Dedifferentiated amniotic fluid mesenchymal stem cell (primary cell): ENCODE measurements around the gene TUB.

Experiments used
- DNase-seq: peaks from one replicate; pipeline ENCODE4 v3.0.0-alpha.2; 2016; ENCODE audit errors: extremely low spot score

Gene TUB

GRCh38 chr11:8091721-8092120, 10.7 kb downstream of the TUB start:
- DNase-seq = no peak

GRCh38 chr11:8092587-8093424, 11.8 kb downstream of the TUB start:
- peak; percentile 72 for DNase-seq

GRCh38 chr11:8093931-8094575, 13.0 kb downstream of the TUB start:
- DNase-seq = no peak

GRCh38 chr11:8094656-8095055, 13.6 kb downstream of the TUB start:
- no peak for DNase-seq

- DNase-seq = no peak
These were observed 14.4 kb downstream of the TUB start for GRCh38 chr11:8095371-8095770.

- no peak for DNase-seq
These were observed 15.0 kb downstream of the TUB start for GRCh38 chr11:8095806-8096522.

DNA sequence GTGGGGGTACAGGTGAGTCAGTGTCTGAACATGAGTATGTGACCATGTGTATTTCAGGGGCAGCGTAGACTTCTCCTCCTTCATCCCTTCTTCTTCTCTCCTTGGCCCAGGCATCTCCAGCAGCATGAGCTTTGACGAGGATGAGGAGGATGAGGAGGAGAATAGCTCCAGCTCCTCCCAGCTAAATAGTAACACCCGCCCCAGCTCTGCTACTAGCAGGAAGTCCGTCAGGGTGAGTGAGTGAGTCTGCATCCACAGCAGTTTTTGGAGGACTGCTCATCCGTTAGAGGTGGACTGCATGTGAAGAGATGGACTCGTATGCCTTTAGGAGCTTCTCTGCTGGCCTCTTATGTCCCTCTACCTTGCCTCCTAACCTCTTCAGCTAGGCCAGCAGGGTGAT, 15.6 kb downstream of the TUB start:
- DNase-seq = no peak

DNA sequence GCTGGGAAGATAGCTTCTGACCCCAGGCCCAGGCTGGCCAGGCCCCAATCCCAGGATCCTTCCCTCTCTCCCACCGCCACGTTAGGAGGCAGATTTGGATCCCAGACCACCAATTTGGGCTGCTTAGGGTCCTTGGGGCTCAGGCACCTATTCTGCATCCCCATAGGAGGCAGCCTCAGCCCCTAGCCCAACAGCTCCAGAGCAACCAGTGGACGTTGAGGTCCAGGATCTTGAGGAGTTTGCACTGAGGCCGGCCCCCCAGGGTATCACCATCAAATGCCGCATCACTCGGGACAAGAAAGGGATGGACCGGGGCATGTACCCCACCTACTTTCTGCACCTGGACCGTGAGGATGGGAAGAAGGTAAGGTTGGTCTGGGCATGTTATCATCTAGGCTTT, 16.1 kb downstream of the TUB start:
- DNase-seq = no peak

- DNase-seq = no peak
These were observed 16.5 kb downstream of the TUB start for GRCh38 chr11:8097468-8097867.

DNA sequence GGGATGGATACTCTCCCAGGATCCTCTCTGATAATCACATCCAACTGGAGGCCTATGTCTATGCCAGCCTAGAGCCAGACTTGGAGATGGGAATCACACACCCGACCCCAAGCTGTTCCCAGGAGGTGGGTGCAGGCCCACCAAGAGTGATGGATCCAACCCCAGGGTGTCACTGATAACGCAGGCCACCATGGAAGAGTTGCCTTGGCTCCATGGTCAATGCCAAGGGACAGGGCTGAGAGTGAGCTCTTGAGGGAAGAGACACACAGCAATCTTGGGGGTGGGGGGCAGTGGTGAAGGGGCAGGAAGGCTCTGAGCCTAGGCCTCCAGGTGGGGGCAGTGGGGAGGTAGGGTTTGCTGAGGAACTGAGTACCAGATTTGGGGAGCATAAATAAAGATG, 16.9 kb downstream of the TUB start:
- no peak for DNase-seq

- no peak for DNase-seq
These were observed 17.4 kb downstream of the TUB start for GRCh38 chr11:8098361-8098760.

DNA sequence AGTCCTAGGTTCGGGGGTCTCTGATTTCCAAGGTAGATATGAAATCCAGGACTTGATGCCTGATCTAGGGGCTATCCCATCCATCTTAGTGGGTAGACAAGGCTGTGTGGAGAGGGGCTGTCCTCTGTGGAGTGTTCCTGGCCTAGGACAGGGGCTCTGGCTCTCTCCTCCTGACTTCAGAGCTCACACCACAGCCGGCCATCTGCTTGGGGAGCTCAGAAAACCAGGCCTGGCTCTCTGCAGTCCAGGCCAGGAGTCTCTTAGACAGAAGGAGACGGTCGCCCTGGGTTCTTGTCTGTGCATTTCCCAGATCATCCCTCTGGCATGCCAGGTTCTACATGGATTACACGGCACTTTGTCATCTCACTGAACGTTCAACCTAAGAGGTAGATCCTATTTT, 17.9 kb downstream of the TUB start:
- no peak for DNase-seq

GRCh38 chr11:8099291-8099899, 18.4 kb downstream of the TUB start:
- DNase-seq = peak; percentile 79

DNA sequence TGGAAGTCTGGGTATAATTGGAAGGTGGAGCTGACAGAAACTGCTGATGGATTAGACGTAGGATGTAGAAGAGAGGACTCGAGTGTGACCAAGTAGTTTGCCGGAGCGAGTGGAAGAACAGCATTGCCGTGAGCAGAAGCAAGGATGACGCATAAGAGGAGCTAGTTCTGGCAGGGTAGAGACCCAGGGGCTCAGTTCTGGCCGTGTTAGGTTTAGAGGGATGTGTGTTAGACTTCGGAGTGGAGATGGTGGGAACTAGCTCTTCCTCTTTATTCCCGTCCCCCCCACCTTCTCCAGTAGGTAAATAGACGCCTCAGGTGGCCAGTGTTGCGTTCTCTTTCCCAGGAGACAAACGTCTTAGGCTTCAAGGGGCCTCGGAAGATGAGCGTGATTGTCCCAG, 19.1 kb downstream of the TUB start:
- no peak for DNase-seq

DNA sequence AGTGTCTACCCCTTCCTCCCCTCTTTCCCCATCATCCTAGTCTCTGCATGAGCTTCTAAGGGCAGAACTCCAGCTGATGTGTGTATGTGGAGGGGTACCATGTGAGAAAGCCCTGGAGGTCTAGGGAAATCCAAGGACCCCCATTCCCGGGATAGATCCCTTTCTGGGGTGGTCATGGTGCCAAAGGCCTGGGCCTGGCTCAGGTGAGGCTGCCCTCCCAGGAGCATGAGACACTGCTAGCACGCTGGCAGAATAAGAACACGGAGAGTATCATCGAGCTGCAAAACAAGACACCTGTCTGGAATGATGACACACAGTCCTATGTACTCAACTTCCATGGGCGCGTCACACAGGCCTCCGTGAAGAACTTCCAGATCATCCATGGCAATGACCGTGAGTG, 19.6 kb downstream of the TUB start:
- DNase-seq = no peak

- DNase-seq = no peak
These were observed 20.4 kb downstream of the TUB start for GRCh38 chr11:8101421-8101820.

- no peak for DNase-seq
These were observed 21.4 kb downstream of the TUB start for GRCh38 chr11:8102296-8102915.

DNA sequence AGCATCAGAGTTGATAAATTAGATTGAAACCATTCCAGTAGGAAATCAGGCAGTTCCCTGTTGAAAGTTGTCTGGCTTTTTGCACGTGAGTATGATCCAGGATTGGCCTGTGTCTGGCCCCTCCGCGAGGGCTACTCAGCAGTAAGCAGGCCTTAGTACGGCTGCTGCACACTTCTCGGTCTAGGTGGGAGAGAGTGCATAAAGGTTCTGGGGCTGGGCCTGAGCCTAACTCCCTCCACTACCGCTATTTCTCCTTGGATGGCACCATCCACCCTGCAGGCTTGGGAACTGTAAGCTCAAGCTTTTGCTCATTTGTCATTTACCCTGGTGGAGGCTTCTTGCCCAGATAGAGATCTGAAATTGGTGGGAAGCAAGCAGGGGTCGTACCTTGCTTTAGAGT, 22.0 kb downstream of the TUB start:
- no peak for DNase-seq

GRCh38 chr11:8103909-8104308, 22.9 kb downstream of the TUB start:
- no peak for DNase-seq

- DNase-seq = no peak
These were observed 24.1 kb downstream of the TUB start for GRCh38 chr11:8105133-8105532.

DNA sequence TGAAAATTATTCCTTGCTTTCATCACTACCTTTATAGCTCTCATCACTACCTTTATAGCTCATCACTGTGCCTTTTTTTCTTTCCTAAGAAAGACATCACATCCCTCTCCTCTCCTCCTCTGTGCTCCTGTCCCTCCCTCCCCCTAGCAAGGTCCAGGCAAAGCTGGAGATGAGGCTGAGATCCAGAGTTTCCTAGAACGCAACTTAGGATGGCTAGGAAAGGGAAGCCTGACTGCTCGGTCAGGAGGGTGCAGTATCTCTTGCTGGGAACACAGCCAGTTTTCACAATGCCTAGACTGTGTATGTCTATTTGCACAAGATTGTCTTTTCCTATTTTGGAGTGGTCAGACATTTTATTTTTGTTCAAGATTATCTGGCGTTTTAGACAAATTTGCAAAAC, 24.7 kb downstream of the TUB start:
- DNase-seq = no peak

GRCh38 chr11:8106679-8107078, 25.7 kb downstream of the TUB start:
- no peak for DNase-seq
